Esophagus muscularis mucosa (tissue), 4 donors: ENCODE measurements around the gene OR52E4.

ENCODE experiments used
- CTCF ChIP-seq, 3 experiments: fragments of 200-600 bp in 2 of 3; fragments of 450-650 bp in 1 of 3; sonication (generic) in 2 of 3; IDR thresholded peaks; one replicate each; pipeline ENCODE4 v1.5.1; 2017 to 2019; ENCODE audit warnings: antibody characterized with exemption in 3 of 3, mild to moderate bottlenecking in 2 of 3, moderate library complexity in 1 of 3
- EP300 ChIP-seq: sonication (generic); formaldehyde crosslinking; IDR thresholded peaks from one replicate; pipeline ENCODE4 v1.6.1; 2017; ENCODE audit warnings: antibody characterized with exemption
- POLR2A ChIP-seq: fragments of 450-650 bp; IDR thresholded peaks from one replicate; pipeline ENCODE4 v1.6.1; 2017; ENCODE audit warnings: antibody characterized with exemption, moderate library complexity, mild to moderate bottlenecking, low read depth
- POLR2AphosphoS5 ChIP-seq, 2 donors: sonication (generic); formaldehyde crosslinking; IDR thresholded peaks; one replicate each; pipeline ENCODE4 v1.6.1; 2017; ENCODE audit warnings: antibody characterized with exemption in 2 of 2

- no peak for TF ChIP-seq POLR2AphosphoS5 (IDR thresholded peaks at IDR 0.05)
- TF ChIP-seq CTCF (IDR thresholded peaks at IDR 0.05): no peak
- no peak for TF ChIP-seq EP300
- TF ChIP-seq POLR2A: no peak
Measured at GRCh38 chr11:5930614-5931013, 50.2 kb downstream of the OR52E4 start.
